Glomerular visceral epithelial cell (primary cell): ENCODE measurements around the gene FLT3LG.
A peak's percentile ranks its signal among the peaks of the same experiment; 100 is the strongest.

Source experiments
- DNase-seq: peaks from one replicate; pipeline ENCODE4 v3.0.0-alpha.2; 2016; ENCODE audit errors: extremely low spot score

The FLT3LG gene

GRCh38 chr19:49473868-49474541 lies at the start of gene FLT3LG:
Gene FLT3LG, plus strand, starts transcription at chr19:49474215. Its CDS starts 425 bp downstream, at chr19:49474640.
- DNase-seq: peak; percentile 79

DNA sequence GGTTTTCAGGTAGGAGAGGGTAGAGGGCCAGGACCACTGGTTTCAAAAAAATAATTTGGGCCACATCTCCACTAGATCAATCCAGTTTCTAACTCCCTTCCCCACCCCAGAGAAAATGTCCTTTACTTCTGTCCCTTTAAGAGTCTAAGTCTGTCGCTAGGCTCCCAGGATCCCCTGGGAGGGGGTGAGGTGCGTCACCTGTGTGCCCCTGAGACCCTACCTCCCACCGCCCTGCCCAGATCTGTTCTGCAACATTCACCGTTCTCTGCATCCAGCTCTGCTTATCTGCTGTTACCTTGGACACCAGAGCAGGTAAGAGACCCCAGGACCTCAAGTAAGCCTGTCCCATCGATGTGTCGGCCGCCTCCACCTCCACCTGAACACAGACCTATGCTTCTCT lies 48.8 kb upstream of the FLT3LG start, which contains the start of gene GFY:
Gene GFY (plus strand): TSS at position 211 of the 400 bp plus-strand sequence. CDS start 1,043 bp downstream, outside the sequence.
- DNase-seq: no peak

GRCh38 chr19:49425922-49426592 lies 48.0 kb upstream of the FLT3LG start:
- peak; percentile 21 for DNase-seq

DNA sequence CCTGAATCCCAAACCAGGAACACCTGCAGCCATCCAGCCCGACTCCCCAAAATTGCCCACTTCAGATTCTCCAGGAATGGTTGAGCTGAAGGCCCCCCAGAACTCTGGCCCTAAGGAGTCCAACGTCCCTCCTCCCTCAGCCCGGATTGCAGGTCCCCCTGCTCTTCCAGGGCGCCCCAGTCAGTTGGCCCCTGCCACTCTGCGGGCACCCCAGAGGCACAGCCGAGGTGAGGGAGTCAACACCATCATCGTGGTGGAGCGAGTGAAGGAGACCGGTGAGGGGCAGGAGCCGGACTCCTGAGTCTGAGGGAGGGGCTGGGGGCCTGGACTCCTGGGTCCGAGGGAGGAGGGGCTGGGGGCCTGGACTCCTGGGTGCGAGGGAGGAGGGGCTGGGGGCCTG lies 46.7 kb upstream of the FLT3LG start:
- no peak for DNase-seq

- peak; percentile 30 for DNase-seq
Measured at GRCh38 chr19:49427855-49428546, 46.0 kb upstream of the FLT3LG start.

DNA sequence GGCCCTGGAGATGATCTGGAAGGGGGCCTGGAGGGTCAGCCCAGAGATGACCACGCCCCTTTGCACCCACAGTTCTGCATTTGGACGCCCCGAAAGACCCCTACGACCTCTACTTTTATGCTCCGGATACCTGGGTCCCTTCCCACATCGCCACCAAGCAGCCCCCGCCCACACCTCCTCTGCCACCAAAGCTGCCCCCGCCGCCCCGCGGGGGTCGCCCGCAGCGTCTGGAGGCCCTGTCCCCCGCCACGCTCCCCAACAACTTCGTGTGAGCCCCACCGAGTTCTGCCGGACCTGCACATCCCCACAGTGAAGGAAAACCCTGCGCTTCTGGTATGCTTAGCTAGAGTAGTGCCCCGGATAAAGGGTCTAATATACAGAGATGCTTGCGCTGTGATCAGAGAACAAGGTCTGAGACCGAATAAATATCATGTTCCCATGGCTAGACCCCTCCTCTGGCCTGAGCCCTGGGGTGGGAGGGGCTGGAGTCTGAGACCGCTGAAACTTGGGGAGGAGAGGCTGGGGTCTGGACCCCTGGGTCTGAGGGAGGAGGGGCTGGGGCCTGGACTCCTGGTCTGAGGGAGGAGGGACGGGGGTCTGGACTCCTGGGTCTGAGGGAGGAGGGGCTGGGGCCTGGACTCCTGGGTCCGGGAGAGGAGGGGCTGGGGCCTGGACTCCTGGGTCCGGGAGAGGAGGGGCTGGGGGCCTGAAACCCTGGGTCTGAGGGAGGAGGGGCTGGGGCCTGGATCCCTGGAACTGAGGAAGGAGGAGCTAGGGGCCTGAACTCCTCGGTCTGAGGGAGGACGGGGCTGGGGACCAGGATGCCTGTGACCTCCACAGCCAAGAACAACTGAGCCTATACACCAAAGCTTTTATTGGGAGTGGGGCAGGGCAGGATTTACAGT lies 45.2 kb upstream of the FLT3LG start:
- no peak for DNase-seq

GRCh38 chr19:49430172-49430677 lies 43.8 kb upstream of the FLT3LG start:
- no peak for DNase-seq

GRCh38 chr19:49430678-49431329 lies 43.2 kb upstream of the FLT3LG start:
- DNase-seq: no peak

GRCh38 chr19:49431330-49431749 lies 42.7 kb upstream of the FLT3LG start:
- no peak for DNase-seq

DNA sequence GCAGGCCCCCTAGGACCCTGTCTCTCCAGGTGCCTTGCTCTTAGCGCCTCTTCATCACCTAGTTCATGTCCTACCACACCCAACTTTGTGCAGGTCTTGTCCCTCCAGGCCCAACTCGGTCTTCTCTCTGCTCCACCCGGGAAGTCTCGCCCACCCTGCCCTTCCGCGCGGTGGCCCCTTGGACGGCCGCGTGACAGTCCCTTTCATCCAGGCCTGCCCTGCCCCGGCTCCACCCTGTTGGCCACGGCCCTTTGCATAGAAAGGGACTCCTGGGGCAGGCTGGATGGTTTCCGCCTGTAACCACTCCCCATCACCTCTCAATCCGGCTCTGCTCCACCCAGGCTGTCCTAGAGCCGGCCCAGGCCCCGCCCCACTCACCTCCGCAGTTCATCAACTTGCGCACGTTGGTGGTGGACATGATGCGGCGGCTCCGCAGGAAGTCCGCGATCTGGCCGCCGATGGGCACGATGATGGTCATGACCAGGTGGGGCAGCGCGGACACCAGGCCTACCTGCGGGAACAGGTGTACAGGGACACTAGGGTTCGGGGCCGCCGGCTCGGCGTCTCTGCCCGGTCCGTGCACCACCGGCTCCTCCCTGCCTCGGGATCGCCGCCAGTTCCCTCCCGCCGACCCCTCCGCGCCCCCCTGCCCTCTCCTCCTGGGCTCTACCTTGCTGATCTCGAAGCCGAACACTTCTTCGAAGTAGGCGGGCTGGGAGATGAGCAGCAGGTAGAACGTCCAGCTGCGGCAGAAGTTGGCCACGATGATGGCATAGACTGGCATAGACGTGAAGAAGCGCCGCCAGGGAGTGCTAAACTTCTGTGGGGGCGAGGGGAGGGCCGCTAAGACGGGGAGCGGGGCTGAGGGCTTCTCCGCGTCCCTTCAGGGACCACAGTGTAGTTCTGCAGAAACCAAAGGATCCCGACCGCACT lies 41.6 kb upstream of the FLT3LG start:
- no peak for DNase-seq

GRCh38 chr19:49433240-49433901 lies 40.6 kb upstream of the FLT3LG start:
- no peak for DNase-seq

DNA sequence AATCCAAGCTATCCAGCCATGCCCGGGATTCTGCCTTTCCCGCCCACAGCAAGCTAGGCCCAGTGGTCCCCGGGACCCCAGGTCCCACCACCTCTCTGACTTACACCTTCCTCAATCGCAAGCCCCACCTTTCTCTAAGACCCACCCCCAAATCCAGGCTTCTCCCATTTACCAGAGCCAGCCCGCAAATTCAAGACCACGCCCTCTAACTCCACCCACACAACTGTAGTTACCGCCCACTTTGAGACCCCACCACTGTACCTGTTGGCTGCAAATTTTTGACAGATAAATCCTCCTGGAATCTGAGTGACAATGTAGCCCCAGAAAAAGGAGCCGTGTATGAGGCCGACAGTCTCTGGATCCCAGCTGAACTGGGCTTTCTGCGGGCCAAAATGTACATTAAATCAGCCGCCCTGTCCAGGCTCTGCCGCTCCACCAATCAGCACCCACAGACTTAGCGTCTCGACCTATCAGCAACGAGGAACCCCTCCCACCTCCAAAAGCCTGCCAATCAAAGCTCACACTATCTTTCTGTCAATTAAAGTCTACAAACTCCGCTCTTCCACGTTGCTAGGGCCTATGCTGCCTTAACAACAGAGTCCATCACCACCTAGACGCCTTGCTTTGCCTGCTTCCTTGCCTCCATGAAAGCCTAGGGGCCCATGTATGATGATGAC lies 39.0 kb upstream of the FLT3LG start:
- DNase-seq: no peak

DNA sequence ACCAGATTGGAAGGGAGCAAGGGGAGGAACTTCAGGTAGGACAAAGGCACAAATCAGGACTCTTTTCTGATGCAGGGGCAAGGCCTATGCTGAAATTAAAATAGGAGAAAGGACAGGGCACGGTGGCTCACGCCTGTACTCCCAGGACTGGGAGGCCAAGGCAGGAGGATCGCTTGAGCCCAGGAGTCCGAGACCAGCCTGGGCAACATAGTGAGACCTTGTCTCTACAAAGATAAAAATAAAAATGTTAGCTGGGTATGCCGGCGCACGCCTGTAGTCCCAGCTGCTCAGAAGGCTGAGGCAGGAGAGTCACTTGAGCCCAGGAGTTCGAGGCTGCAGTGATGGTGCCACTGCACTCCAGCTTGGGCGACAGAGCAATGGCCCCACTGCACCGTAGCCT lies 38.3 kb upstream of the FLT3LG start:
- DNase-seq: no peak

DNA sequence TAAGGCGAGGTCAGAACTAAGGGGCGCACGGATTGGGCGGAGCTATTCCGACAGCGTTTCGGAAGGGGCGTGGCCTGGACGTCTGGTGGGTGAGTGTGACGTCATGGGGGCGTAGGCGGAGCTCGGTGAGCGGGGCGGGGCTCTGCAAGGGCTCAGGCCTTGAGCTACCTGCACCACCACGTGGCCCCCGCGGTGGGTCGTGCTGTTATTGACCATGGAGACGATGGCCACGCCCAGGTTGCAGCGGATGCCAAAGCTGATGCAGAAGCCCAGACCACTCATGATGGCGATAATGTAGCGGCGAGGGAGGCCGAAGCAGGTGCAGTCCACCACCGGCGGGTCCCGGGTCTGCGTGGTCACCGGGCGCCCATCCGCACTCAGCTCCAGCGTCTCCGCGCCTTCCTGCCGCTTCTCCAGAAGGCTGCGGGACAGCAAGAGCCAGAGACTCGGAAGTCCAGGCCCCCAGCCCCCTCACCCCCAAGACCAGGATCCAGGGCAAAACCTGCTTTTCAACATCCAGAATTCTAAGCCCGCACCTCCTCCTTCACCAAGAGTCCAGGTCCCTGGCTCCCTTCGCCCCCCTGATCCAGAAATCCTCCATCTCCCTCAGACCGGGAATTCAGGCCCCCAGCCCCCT lies 37.5 kb upstream of the FLT3LG start:
- DNase-seq: peak; percentile 23

DNA sequence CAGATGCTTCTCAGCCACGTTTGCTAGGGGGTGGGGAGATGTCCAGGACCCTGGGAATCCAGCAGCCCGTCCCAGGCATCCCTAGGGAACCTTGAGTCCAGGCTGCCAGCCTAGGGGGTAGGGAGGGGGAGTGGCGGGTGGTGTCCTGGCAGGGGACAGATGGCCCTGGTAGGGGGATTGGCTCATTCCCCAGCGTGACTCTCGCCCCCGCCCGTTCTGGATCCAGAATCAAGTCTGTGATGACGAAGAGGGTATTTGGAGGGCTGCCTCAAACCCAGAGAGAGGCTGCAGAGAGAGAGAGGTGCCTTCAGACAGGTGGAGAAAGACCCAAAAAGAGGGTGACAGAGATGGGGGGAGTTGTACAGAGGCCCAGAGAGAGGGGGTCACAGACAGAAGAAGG lies 36.8 kb upstream of the FLT3LG start:
- no peak for DNase-seq

GRCh38 chr19:49438261-49438660 lies 35.8 kb upstream of the FLT3LG start:
- no peak for DNase-seq

DNA sequence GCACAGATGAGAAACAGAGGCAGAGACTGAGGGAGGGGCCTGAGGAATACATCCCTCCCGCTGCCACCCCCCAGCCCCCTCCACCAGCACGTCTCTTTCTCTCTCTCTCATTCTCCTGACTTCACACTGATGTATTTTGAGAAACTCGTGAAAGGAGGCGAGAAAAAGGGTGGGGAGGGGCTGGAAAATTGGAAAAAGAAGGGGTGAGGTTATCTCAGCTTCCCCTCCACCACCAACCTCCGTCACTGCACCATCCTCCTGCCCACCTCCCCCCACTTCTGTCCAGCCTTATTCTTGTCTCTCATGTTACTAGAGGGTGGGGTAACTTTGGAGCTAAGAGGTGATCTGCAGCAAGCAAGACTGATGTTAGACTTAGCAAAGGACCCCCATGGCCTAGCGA lies 34.2 kb upstream of the FLT3LG start:
- DNase-seq: no peak
